Stomach (tissue), 4 donors: ENCODE results near the gene SERPINA10.

Source experiments
- CTCF ChIP-seq, 7 experiments: fragments of 450-650 bp in 4 of 7; fragments of 200-600 bp in 3 of 7; sonication (generic) in 3 of 7; IDR thresholded peaks; one replicate each; pipeline ENCODE4 v1.5.1; 2016 to 2019; ENCODE audit warnings: antibody characterized with exemption in 7 of 7, control low read depth in 2 of 7, mild to moderate bottlenecking in 1 of 7
- POLR2A ChIP-seq, 4 donors: fragments of 450-650 bp; IDR thresholded peaks; one replicate each; pipeline ENCODE4 v1.6.1; 2016; ENCODE audit warnings: antibody characterized with exemption in 4 of 4, control low read depth in 2 of 4, mild to moderate bottlenecking in 1 of 4, moderate library complexity in 1 of 4
- POLR2AphosphoS5 ChIP-seq, 3 donors: sonication (generic); formaldehyde crosslinking; IDR thresholded peaks; one replicate each; pipeline ENCODE4 v1.6.1; 2016; ENCODE audit warnings: antibody characterized with exemption in 3 of 3

DNA sequence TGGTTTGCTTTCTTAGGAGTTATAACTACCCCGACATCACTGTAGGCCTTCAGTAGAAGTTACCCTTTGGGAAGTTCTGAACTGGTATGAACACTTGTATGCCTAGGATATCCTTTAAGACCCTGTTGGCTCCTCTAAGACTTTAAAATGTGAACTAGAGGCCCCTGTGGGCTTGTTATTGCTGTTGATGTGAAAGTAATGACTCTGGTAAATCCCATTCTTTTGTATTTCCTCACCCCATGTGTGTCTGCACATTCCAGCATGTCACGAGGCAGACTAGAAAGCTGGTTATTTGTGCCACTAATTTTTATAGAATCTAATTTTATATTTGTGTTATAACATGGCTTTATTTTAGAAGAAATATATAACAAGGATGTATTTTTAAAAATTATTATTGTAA, 48.9 kb downstream of the SERPINA10 start:
- TF ChIP-seq CTCF (IDR thresholded peaks at IDR 0.05): no peak
- TF ChIP-seq POLR2A (IDR thresholded peaks at IDR 0.05): no peak
- TF ChIP-seq POLR2AphosphoS5 (IDR thresholded peaks at IDR 0.05): no peak
